HG03439 (cell line): ENCODE results near the gene ANKRD60.

Experiments used
- ATAC-seq: cut with Tn5 transposase; IDR thresholded peaks from one replicate; pipeline ENCODE4 v1.9.1; 2021; ENCODE audit warnings: mild to moderate bottlenecking, moderate library complexity; ENCODE audit not compliant: unreplicated experiment

Gene ANKRD60, protein sequence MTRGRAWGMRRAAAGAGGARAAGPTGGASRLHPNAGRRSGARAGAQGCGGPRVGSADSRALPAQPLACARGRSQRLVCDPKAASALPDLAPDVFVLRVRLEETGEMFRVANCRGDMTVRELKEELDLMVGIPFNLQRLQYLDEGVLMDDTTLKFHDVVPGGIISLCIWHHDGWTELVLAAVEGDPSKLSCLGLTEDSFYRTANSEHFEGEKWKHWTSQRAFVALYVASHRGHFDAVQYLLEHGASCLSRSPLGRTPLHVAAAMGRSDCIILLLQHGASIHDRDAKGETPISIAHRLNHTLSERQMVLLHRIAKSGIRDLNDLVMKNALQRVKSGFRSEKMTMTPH

GRCh38 chr20:58228484-58229197 lies at the start of gene ANKRD60:
TSS of gene ANKRD60 (minus strand) at chr20:58228653. CDS start at chr20:58228653, 0 bp downstream.
- no peak for ATAC-seq

DNA sequence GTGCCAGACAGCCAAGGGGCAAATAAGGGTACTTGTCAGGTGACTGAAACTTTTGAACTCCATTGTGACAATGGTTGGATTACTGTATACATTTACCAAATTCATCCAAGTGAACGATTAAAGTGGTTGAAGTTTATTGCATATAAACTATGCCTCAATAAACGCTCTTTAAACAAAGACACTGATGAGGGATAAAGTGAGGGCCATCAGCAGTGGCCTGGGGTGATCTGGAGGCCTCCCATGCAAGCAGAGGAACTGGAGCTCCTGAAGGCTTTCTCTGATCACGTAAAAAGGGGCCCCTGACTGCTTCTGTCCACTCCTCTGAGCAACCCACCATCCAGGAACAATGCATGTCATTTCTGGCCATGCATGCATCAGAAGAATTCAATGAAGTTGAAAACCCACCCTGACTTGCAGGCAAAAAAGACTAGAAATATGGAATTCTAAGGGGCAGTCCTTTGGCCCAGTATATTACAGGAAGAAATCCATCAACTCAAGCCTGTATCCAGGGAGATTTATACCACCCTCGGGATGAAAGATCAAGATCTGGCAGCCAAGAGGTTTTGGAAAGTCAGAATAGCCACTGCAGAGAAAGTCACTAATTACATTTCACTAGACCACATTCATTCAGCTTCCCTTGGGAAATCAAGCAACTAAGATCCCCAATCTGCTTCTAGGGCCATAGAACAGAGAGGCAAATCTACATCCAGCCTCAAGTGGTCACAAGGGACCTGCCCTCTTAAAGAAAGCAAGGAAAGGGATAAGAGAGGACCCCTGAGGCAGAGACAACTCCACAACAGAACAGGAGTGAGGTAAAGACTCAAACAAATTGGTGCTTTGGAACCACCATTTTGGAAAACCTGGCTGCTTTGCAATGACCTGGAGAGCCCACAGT lies 49.4 kb upstream of the ANKRD60 start:
- ATAC-seq, result no peak

- ATAC-seq, result no peak
Observed at GRCh38 chr20:58277107-58277506, 48.7 kb upstream of the ANKRD60 start.

GRCh38 chr20:58274384-58274783 lies 45.9 kb upstream of the ANKRD60 start:
- no peak for ATAC-seq

DNA sequence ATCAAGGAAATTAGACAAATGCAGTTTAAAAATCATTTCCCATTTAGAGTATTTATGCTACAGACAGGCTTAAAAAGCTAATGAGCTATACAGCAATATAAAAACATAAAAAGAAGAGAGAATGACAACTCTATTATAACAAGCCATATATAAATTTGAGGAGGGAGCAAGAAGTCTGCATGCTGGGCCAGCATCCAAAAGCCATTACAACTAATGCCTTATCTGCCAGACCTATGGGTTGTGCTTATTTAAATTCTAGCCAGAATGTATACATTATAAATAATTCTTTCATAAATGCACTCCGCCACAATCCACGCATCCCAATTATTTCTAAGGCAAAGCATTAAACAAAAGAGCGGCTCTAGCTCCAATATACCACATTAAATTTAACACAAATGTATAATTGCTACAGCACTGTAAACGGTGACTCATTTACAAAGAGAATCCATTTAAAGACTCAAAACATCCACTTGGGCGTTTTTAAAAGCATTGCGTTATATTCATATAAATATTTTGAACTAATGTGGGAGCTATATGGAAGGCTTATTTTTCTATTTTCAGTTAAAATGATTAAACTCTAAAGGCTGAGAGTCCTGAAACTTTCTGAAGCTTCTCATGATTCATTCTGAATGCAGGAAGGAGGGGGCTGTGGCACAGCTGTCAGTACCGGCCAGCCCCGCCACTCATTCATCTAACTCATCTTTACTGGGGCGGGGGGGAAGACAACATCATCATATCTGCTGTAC lies 43.3 kb upstream of the ANKRD60 start:
- ATAC-seq, result no peak

GRCh38 chr20:58268936-58269619 lies 40.6 kb upstream of the ANKRD60 start:
- no peak for ATAC-seq

GRCh38 chr20:58268421-58268821 lies 40.0 kb upstream of the ANKRD60 start:
- no peak for ATAC-seq

DNA sequence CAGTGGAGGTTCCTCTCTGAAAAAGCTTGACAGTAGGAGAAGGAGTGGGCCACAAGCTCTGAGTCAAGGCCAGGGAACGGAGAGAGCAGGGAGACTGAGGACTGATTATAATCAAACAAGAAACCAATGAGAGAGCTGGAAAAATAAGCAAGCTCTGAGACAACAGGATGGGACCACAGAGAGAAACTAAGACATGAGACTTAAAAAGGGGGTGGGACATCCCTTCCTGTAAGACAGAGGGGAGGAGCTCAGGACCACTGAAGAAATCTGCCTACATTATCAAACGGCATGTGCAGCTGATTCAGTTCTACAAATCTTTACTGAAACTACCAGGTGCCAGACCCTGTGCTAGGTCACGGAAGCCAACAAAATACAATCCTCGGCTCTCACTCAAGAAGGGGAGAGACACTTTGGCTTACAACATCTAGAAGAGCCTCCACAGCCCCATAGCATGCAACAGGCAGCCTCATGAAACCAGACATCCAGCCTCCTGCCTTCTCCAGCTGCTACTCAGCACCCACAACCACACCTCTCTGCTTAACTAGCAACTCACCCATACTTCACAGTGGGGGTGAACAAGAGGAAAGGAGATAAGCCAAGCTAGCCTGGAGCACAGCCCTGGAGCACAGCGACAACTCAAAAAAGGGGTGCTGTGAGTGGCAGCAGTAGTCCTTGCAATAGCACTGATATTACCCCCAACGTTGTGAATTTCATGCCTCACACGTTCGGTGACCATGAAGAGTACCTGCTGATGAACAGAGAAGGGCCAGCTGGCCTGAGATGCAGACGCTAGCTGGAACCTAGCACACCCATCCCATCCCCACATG lies 39.1 kb upstream of the ANKRD60 start:
- no peak for ATAC-seq

GRCh38 chr20:58264271-58264670 lies 35.8 kb upstream of the ANKRD60 start:
- no peak for ATAC-seq

GRCh38 chr20:58261660-58262059 lies 33.2 kb upstream of the ANKRD60 start:
- no peak for ATAC-seq

DNA sequence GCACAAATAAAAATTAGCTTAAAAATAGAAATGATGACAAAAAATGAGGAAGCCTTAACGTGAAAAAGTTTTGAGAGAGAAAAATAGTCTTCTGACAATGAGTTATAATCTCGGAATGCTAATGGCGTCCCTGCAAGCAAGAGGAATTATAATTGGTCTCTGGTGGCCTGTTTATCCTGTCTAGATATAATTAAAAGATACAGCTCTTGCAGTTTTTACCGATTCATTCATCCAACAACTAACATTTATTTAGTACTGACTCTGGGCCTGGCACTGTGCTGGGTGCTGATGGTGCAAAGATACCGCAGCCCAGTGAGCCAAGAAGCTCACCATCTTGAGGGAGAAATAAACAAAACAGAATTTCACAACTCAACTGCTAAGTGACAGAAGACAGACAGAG lies 31.6 kb upstream of the ANKRD60 start:
- no peak for ATAC-seq

DNA sequence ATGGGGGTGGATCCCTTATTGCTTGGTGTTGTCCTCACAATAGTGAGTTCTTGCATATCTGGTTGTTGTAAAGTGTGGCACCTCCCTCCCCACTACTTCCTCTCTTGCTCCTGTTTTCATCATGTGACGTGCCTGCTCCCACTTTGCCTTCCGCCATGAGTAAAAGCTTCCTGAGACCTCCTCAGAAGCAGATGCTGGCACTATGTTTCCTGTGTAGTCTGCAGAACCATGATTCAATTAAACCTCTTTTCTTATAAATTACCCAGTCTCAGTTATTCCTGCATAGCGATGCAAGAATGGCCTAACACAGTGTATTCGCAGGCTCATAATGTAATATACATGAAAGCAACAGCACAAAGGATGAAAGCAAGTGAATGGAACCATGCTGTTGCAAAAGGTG lies 28.4 kb upstream of the ANKRD60 start:
- no peak for ATAC-seq

GRCh38 chr20:58256307-58256706 lies 27.9 kb upstream of the ANKRD60 start:
- no peak for ATAC-seq

GRCh38 chr20:58254890-58255289 lies 26.4 kb upstream of the ANKRD60 start:
- ATAC-seq, result no peak

DNA sequence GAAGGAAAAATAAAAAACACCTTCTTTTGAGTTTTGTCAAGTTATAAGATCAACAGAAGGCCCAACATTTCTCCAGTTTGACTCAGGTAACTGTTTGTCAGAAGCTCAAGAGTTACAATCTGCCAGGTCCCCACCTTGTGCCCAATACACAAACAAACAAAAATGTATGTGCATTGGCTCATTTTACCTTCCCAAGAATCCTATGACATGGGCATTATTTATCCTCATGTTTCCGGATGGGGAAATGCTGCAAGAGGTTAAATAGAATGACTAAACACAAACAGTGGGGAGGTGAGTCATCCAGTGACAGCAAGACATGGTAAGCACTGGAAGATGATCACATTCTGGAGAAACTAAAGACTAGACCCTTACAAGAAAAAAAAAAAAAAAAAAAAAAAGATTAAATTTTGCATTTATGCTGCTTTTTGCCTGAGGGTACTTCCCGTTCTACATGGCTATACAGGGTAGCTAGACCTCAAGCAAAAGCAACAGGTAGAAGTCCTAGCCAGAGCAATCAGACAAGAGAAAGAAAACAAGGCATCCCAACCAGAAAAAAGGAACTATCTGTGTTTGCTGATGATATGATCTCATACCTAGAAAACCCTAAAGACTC lies 23.6 kb upstream of the ANKRD60 start:
- no peak for ATAC-seq

DNA sequence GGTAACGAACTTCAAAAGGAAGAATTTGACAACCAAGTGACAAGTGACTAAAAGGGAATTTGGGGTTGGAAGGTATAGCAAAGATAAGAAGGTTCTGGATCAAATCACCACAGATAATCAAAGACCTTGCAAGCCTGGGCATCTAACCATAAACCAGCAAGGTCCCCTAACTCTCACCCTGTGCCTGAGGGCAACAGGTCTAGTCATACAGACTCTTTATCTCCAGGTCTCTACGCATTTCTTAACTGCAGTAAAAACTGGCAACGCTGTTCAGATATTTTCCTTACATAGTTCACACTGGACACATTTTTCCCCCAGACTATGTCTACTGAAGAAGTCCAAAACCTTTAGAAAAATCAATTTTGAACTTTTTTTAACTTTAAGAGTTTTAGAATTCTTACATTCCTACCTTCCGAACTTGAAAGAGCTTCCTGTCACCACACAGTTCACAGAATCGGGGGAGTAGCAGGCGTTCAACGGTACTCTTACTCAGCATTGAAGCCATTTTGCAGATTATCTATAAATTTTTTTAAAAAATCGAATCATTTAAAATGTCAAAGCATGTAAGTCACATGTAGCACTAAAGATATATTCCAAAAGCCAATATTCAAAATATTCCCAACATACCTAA lies 23.0 kb upstream of the ANKRD60 start:
- ATAC-seq, result no peak

DNA sequence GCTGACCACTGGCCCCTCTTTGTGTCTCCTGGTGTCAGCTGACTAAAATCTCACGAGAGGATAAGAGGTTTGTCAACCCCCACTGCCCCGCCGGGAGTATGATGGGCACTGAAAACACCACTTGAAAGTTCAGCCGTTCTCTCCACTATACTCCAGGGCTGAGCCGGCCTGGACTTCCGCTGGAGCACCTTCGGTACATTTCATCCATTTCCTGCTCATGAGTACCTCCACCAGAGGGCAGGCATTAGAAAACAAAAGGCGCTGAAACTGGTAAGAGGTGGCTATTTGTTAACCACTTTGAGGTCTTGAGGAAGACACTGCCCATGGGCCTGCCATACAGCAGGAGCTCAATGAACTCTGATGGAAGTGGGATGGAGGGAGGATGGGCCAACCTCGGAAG lies 17.9 kb upstream of the ANKRD60 start:
- no peak for ATAC-seq

DNA sequence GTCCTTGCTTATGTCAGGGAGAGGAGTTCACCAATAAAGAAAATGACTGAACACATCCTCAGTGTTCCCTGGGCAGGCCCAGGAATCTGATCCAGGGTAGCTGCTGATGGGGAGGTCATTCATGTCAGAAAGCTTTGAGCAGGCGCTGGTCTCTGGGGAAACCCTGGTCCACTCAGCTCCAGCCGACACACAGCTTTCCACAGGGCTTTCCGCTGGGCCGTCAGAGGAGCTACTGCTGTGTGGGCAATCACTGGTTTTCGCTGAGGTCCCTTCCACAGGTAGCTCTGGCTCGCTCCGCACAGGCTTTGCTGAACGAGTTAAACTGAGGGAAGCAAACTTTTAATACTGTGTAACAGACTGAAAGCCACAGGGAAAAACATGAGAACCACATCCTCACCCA lies 17.5 kb upstream of the ANKRD60 start:
- ATAC-seq, result no peak
